Ovary (tissue), 10 donors: Measurements from ENCODE around the gene RNF10. TPM values are rescaled to one million over a fixed set of nuclear protein-coding genes. Genes with fewer than 3 reads are reported as not detected.
"Not testable (repeated sequence)": the region's sequence is repeated elsewhere in the genome, so short reads cannot be mapped to it uniquely, and the experiment has no call there.

Source experiments
- DNase-seq, 5 donors: peaks; one replicate each; pipeline ENCODE4 v3.0.0-alpha.2; 2019 to 2020
- H3K27ac ChIP-seq, 2 donors: fragments of 200-600 bp; one replicate each; pipeline versions ENCODE4 v1.5.1 to v1.8.0; 2019 to 2022
- H3K27me3 ChIP-seq: fragments of 200-600 bp; one replicate; pipeline ENCODE4 v1.8.0; 2022
- H3K36me3 ChIP-seq: fragments of 200-600 bp; sonication (generic); one replicate; pipeline ENCODE4 v1.5.1; 2019
- H3K4me1 ChIP-seq: one replicate; pipeline ENCODE4 v1.8.1; 2013; ENCODE audit warnings: mild to moderate bottlenecking, moderate library complexity; ENCODE audit not compliant: insufficient read depth
- H3K4me3 ChIP-seq: fragments of 200-600 bp; sonication (generic); one replicate; pipeline ENCODE4 v1.5.1; 2017
- H3K9me3 ChIP-seq, 2 donors: fragments of 200-600 bp in 1 of 2; sonication (generic) in 1 of 2; one replicate each; pipeline versions ENCODE4 v1.5.1 to v1.8.1; 2013 to 2019; ENCODE audit warnings: mild to moderate bottlenecking in 1 of 2, moderate library complexity in 1 of 2
- CTCF ChIP-seq, 3 donors: fragments of 450-650 bp in 2 of 3; fragments of 200-600 bp in 1 of 3; IDR thresholded peaks; one replicate each; pipeline versions ENCODE4 v1.5.1 to v1.8.0; 2016 to 2022; ENCODE audit warnings: antibody characterized with exemption in 3 of 3, mild to moderate bottlenecking in 1 of 3
- EP300 ChIP-seq: sonication (generic); formaldehyde crosslinking; IDR thresholded peaks from one replicate; pipeline ENCODE4 v1.6.1; 2017; ENCODE audit warnings: antibody characterized with exemption
- POLR2A ChIP-seq: fragments of 450-650 bp; IDR thresholded peaks from one replicate; pipeline ENCODE4 v1.6.1; 2017; ENCODE audit warnings: antibody characterized with exemption, mild to moderate bottlenecking, moderate library complexity
- WGBS, 3 donors: extraction: QIAGEN DNeasy Blood & Tissue Kit in 1 of 3; methylation state at CpG; one replicate each; pipeline versions ENCODE4 v1.1.5 to v1.1.7; 2013 to 2017; 5-methylcytosine and 5-hydroxymethylcytosine counted together
- intact Hi-C, 4 donors: fragments of 100-400 bp; cut with DNase I; formaldehyde crosslinking; loops; one replicate each; pipeline versions ENCODE4 v1.11.0 to v1.15.1; 2022 to 2023
- long read RNA-seq, 3 donors: library from polyadenylated mRNA in 2 of 3; unstranded in 2 of 3; transcript quantifications; one replicate each; pipeline ENCODE4 v2.0.0 and lab custom pipeline, GENCODE V29; 2021 to 2026
- polyA plus RNA-seq, 2 donors: library from polyadenylated mRNA; stranded (reverse); fragments of 200-250 nt in 1 of 2; fragments of 350-450 nt in 1 of 2; fragmentation: Illumina TruSeq in 1 of 2; extraction: RNeasy Lipid Tissue Mini Kit (QIAGEN cat#74804) in 1 of 2; gene quantifications; one replicate each; pipeline ENCODE4 v1.2.3, GENCODE V29; 2013 to 2014
- total RNA-seq, 7 donors: library from RNA; depleted of rRNA in 2 of 7; stranded (reverse); fragments of >200 nt in 2 of 7; fragmentation: NEBNext Ultra II Directional in 3 of 7; extraction: Animal tissue kit (Norgen Biotek cat#: 25700) in 3 of 7; gene quantifications; one replicate each; pipeline versions ENCODE4 v1.1.0 to v1.2.4, GENCODE V29; 2016 to 2023
- donor health status: DM: no; HTN: no; CAD: no; lungs with moderate emphysema.
- donor health status: DM: no; HTN: no; CAD: no.
- donor health status: Bipolar disorder and iron deficiency.
- donor health status: DM: yes; HTN: yes; CAD: no.
- donor health status: DM: no; HTN: no; CAD: no.
- donor health status: DM: yes; HTN: yes; CAD: no.

RNF10 gene
- total RNA-seq (100 to 1,000 TPM in 5 of 7 donors, 10 to 100 TPM in 2; 59.7 to 190 (median 136) TPM), polyA plus RNA-seq (100 to 1,000 TPM in 1 of 2 donors, 10 to 100 TPM in 1; 91.3 to 184 TPM)
- long read RNA-seq, donor 1, transcript RNF10-201 (17 exons, 3,825 nt), result major isoform, 140 of 305 reads
- long read RNA-seq, donor 1, transcript RNF10-203 (17 exons, 2,671 nt), result minor isoform, 18 of 305 reads
- long read RNA-seq, donor 1, partial matches to known transcripts, result 77 of 305 reads
- long read RNA-seq, donor 1, other reads (novel, unspliced or antisense), result 69 of 305 reads
- long read RNA-seq, donor 2, transcript RNF10-201 (17 exons, 3,825 nt), result major isoform, 20 of 75 reads
- long read RNA-seq, donor 2, partial matches to known transcripts, result 51 of 75 reads
- long read RNA-seq, donor 2, other reads (novel, unspliced or antisense), result 0 of 75 reads
- long read RNA-seq, donor 3, transcript RNF10-201 (17 exons, 3,825 nt), result major isoform, 241 of 377 reads
- long read RNA-seq, donor 3, transcript RNF10-203 (17 exons, 2,671 nt), result minor isoform, 35 of 377 reads
- long read RNA-seq, donor 3, partial matches to known transcripts, result 22 of 377 reads
- long read RNA-seq, donor 3, other reads (novel, unspliced or antisense), result 79 of 377 reads

DNA sequence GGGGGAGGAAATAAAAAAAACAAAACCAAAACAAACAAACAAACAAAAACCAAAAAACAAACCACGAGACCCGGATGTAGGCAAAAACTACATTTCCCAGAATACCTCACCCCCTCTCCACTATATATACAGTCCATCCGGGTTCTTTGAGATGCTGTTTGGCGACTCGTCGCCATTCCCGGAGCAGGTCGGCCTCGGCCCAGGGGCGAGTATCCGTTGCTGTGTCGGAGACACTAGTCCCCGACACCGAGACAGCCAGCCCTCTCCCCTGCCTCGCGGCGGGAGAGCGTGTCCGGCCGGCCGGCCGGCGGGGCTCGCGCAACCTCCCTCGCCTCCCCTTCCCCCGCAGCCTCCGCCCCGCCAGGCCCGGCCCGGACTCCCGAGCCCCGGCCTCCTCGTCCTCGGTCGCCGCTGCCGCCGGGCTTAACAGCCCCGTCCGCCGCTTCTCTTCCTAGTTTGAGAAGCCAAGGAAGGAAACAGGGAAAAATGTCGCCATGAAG is at the start of gene RNF10:
RNF10 (plus strand) TSS at position 154 of the 500 bp plus-strand sequence. CDS start 456 bp downstream, outside the sequence.
- Histone ChIP-seq H3K4me1 (peaks cover 22% of the 10 kb centered on the region), H3K9me3 (no peaks in the 10 kb centered on the region), H3K27me3 (no peaks in the 10 kb centered on the region), H3K36me3 (no peaks in the 10 kb centered on the region), H3K27ac (peak within 1 kb of the TSS; percentile 70 to 76), H3K4me3 (peak within 1 kb of the TSS; percentile 81)
- TF ChIP-seq EP300 (no peak), POLR2A (peak; percentile 96)
- DNase-seq, result peak; percentile 74 to 85 (median 83)
- WGBS, 3 donors, result 0 to 1% (median 0%) methylated on average over 42 to 43 of the region's 43 CpGs
- intact Hi-C loops, result no loop called here

DNA sequence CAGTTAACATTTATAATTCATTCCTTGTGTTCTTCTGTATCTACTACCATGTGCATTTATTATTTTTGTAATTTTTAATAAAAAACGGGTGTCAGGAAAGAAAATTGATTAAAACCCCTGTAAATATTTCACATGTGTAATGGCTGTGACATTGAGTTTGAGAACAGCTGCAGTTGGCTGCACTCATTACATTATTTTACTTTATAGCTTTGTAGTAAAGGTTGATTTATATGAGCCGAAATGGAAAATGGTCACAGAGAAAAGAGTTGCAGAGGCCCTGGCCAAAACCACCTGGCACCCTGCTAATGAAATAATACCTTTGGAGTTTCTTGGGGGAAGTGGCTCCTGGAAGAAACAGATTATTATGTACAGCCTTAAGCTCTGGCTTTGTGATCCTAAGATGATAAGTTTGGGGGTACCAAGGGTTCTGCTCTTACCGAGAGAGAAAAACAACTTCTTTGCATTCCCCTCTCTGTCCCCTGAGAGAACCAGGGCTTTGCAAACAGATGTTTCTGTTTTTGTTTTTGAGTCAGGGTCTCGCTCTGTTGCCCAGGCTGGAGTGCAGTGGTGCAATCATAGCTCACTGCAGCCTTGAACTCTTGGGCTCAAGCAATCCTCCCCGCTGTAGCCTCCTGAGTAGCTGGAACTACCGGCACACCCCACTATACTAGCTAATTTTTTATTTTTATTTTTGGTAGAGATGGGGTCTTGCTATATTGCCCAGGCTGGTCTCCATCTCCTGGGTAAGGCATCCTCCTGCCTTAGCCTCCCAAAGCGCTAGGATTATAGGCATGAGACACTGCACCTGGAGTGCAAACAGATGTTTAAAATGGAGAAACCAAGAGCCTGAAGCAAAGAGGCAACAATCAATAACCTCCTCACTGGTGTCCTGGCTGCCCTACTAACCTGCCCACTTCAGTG is 47.9 kb upstream of the RNF10 start:
- no peak for DNase-seq
- 44 to 52% (median 51%) methylated on average over 7 of the region's 7 CpGs for WGBS, 3 donors
- Histone ChIP-seq H3K27me3 (no peaks in the 10 kb centered on the region), H3K4me3 (no peak overlapping the region), H3K27ac (no peak overlapping the region), H3K36me3 (no peaks in the 10 kb centered on the region), H3K9me3 (no peaks in the 10 kb centered on the region), H3K4me1 (peaks cover 7% of the 10 kb centered on the region)
- TF ChIP-seq CTCF (IDR thresholded peaks at IDR 0.05), result no peak
- no peak for TF ChIP-seq POLR2A
- TF ChIP-seq EP300, result no peak
- intact Hi-C loops, result no loop called here

- H3K36me3 ChIP-seq, H3K9me3 ChIP-seq, H3K4me3 ChIP-seq, H3K27me3 ChIP-seq, intact Hi-C loops, H3K4me1 ChIP-seq: not testable (repeated sequence)
- peak in 4 of 5 donors; percentile 30 to 64 (median 42) for DNase-seq
- H3K27ac ChIP-seq, result peak overlapping the region in 1 of 2 donors; percentile 40
- WGBS, 3 donors, result 8 to 18% (median 15%) methylated on average over 7 of the region's 7 CpGs
Measured at GRCh38 chr12:120487552-120487951, 46.6 kb upstream of the RNF10 start.

GRCh38 chr12:120488057-120488640 is 46.0 kb upstream of the RNF10 start:
- Histone ChIP-seq H3K4me1 (peaks cover 7% of the 10 kb centered on the region), H3K27ac (peak overlapping the region in 1 of 2 donors; percentile 40), H3K4me3 (no peak overlapping the region), H3K27me3 (no peaks in the 10 kb centered on the region), H3K36me3 (no peaks in the 10 kb centered on the region), H3K9me3 (no peaks in the 10 kb centered on the region)
- peak in 3 of 5 donors; percentile 44 to 57 (median 51) for DNase-seq
- intact Hi-C loops, result no loop called here
- TF ChIP-seq POLR2A, result no peak
- TF ChIP-seq CTCF (IDR thresholded peaks at IDR 0.05), result no peak
- no peak for TF ChIP-seq EP300
- WGBS, 3 donors, result 33 to 41% (median 40%) methylated on average over 5 of the region's 5 CpGs

- intact Hi-C loops, result no loop called here
- 93 to 98% (median 98%) methylated on average over 4 of the region's 4 CpGs for WGBS, 3 donors
- TF ChIP-seq POLR2A, result no peak
- TF ChIP-seq CTCF (IDR thresholded peaks at IDR 0.05), result no peak
- TF ChIP-seq EP300, result no peak
- Histone ChIP-seq H3K9me3 (no peaks in the 10 kb centered on the region), H3K36me3 (no peaks in the 10 kb centered on the region), H3K4me1 (peaks cover 7% of the 10 kb centered on the region), H3K4me3 (no peak overlapping the region), H3K27me3 (no peaks in the 10 kb centered on the region), H3K27ac (no peak overlapping the region)
- DNase-seq, result no peak
Measured at GRCh38 chr12:120489018-120489417, 45.1 kb upstream of the RNF10 start.
